SK-N-SH (cell line): Measurements from ENCODE around the gene SLC25A21. TPM values are rescaled to one million over a fixed set of nuclear protein-coding genes. Genes with fewer than 3 reads are reported as not detected.

Experiments used
- CTCF ChIA-PET: fragments of 300-600, 350-600 bp; formaldehyde crosslinking; extraction: SDS; loops from one replicate; lab custom pipeline; 2021; lab: Yijun Ruan, JAX
- POLR2A ChIA-PET: fragments of 350-600 bp; sonication (Branson Sonifier 250); formaldehyde crosslinking; extraction: SDS; loops from one replicate; lab custom pipeline; 2020; ENCODE audit warnings: antibody characterized with exemption, inconsistent platforms; lab: Yijun Ruan, JAX
- DNase-seq: peaks from one replicate; pipeline ENCODE4 v3.0.0; 2012
- H2AFZ ChIP-seq: fragments of 200-600 bp; sonication (generic); 2 replicates; pipeline ENCODE4 v1.8.1; 2016; ENCODE audit warnings: antibody characterized with exemption, mild to moderate bottlenecking, low read depth
- H3F3A ChIP-seq: fragments of 200-600 bp; sonication (generic); replicated peaks from 2 replicates; pipeline ENCODE3; 2016; ENCODE audit warnings: antibody characterized with exemption, mild to moderate bottlenecking; ENCODE audit not compliant: insufficient read depth
- H3K27ac ChIP-seq, 2 experiments: fragments of 200-500 bp in 1 of 2; fragments of 200-600 bp in 1 of 2; sonication (Bioruptor generic) in 1 of 2; sonication (generic), shearing (Covaris generic) in 1 of 2; 2 replicates each; pipeline versions ENCODE4 v1.5.1 to v1.6.1; 2014 to 2016; ENCODE audit warnings: low read depth in 2 of 2, inconsistent platforms in 1 of 2, low read length in 1 of 2, mild to moderate bottlenecking in 1 of 2, mixed read lengths in 1 of 2
- H3K27me3 ChIP-seq: fragments of 200-600 bp; sonication (generic), shearing (Covaris generic); 2 replicates; pipeline ENCODE4 v1.6.1; 2016; ENCODE audit warnings: mixed run types; ENCODE audit not compliant: insufficient read depth
- H3K36me3 ChIP-seq, 2 experiments: fragments of 200-500 bp in 1 of 2; fragments of 200-600 bp in 1 of 2; sonication (Bioruptor generic) in 1 of 2; sonication (generic) in 1 of 2; replicated peaks in 1 of 2; 2 replicates each; pipeline versions ENCODE3 to v1.5.1; 2014 to 2016; ENCODE audit warnings: low read length in 1 of 2, mild to moderate bottlenecking in 1 of 2; ENCODE audit not compliant: insufficient read depth in 2 of 2, control insufficient read depth in 1 of 2
- H3K4me1 ChIP-seq, 2 experiments: fragments of 200-500 bp in 1 of 2; fragments of 200-600 bp in 1 of 2; sonication (Bioruptor generic) in 1 of 2; sonication (generic), shearing (Covaris generic) in 1 of 2; 2 replicates each; pipeline versions ENCODE4 v1.5.1 to v1.6.1; 2014 to 2016; ENCODE audit warnings: low read depth in 1 of 2, low read length in 1 of 2, mixed run types in 1 of 2; ENCODE audit not compliant: insufficient read depth in 2 of 2, control insufficient read depth in 1 of 2
- H3K4me2 ChIP-seq: fragments of 200-600 bp; sonication (generic), shearing (Covaris generic); 2 replicates; pipeline ENCODE4 v1.6.1; 2017; ENCODE audit warnings: mixed run types
- H3K4me3 ChIP-seq, 2 experiments: fragments of 200-500 bp in 1 of 2; fragments of 200-600 bp in 1 of 2; sonication (Bioruptor generic) in 1 of 2; sonication (generic), shearing (Covaris generic) in 1 of 2; 2 replicates each; pipeline versions ENCODE4 v1.5.1 to v1.8.1; 2014 to 2016; ENCODE audit warnings: low read depth in 2 of 2, inconsistent platforms in 1 of 2, low read length in 1 of 2, mild to moderate bottlenecking in 1 of 2, mixed read lengths in 1 of 2, moderate library complexity in 1 of 2
- H3K79me2 ChIP-seq: fragments of 200-600 bp; sonication (generic); 2 replicates; pipeline ENCODE4 v1.8.1; 2017; ENCODE audit warnings: mild to moderate bottlenecking; ENCODE audit not compliant: insufficient read depth
- H3K9ac ChIP-seq: fragments of 200-600 bp; sonication (generic); 2 replicates; pipeline ENCODE4 v1.6.1; 2017; ENCODE audit warnings: mixed run types
- H3K9me2 ChIP-seq: fragments of 200-600 bp; sonication (generic); 2 replicates; pipeline ENCODE4 v1.6.1; 2017; ENCODE audit warnings: mixed run types
- H3K9me3 ChIP-seq: fragments of 200-600 bp; sonication (generic); 2 replicates; pipeline ENCODE4 v1.6.1; 2017; ENCODE audit warnings: mixed run types, mild to moderate bottlenecking, moderate library complexity
- H4K20me1 ChIP-seq: fragments of 200-600 bp; sonication (generic); 2 replicates; pipeline ENCODE4 v1.6.1; 2017; ENCODE audit warnings: mild to moderate bottlenecking, mixed run types; ENCODE audit not compliant: insufficient read depth
- EP300 ChIP-seq, 2 experiments: IDR thresholded peaks; 2 replicates each; pipeline versions ENCODE4 v1.4.0 to v1.6.1; 2012; ENCODE audit warnings: borderline replicate concordance in 1 of 2, low read depth in 1 of 2, low read length in 1 of 2
- EZH2phosphoT487 ChIP-seq: fragments of 200-600 bp; sonication (generic); IDR thresholded peaks from 2 replicates; pipeline ENCODE4 v1.6.1; 2017; ENCODE audit warnings: low read depth, mixed run types, mild to moderate bottlenecking, antibody characterized with exemption, moderate library complexity, borderline replicate concordance
- FOXJ3 ChIP-seq: sonication (generic); formaldehyde crosslinking; IDR thresholded peaks from 2 replicates; pipeline ENCODE4 v1.5.1; 2020; ENCODE audit warnings: mild to moderate bottlenecking, missing genetic modification reagents
- FOXM1 ChIP-seq: IDR thresholded peaks from 2 replicates; pipeline ENCODE4 v1.4.0; 2012; ENCODE audit warnings: low read depth, mild to moderate bottlenecking
- GABPA ChIP-seq: IDR thresholded peaks from 2 replicates; pipeline ENCODE4 v1.4.0; 2012; ENCODE audit warnings: low read depth, mild to moderate bottlenecking
- JUND ChIP-seq: IDR thresholded peaks from 2 replicates; pipeline ENCODE4 v1.4.0; 2012
- NFIC ChIP-seq: IDR thresholded peaks from 2 replicates; pipeline ENCODE4 v1.4.0; 2012; ENCODE audit warnings: borderline replicate concordance
- NRF1 ChIP-seq: IDR thresholded peaks from 2 replicates; pipeline ENCODE4 v1.6.1; 2012; ENCODE audit warnings: low read depth, mild to moderate bottlenecking, low read length
- POLR2AphosphoS5 ChIP-seq: IDR thresholded peaks from 2 replicates; pipeline ENCODE4 v1.6.1; 2012; ENCODE audit warnings: low read depth, low read length
- RAD21 ChIP-seq: IDR thresholded peaks from 2 replicates; pipeline ENCODE4 v1.6.1; 2012; ENCODE audit warnings: mild to moderate bottlenecking, low read length
- REST ChIP-seq: IDR thresholded peaks from 2 replicates; pipeline ENCODE4 v1.6.1; 2012; ENCODE audit warnings: mild to moderate bottlenecking, low read depth, low read length, moderate library complexity
- RXRA ChIP-seq: IDR thresholded peaks from 2 replicates; pipeline ENCODE4 v1.4.0; 2012; ENCODE audit warnings: low read depth, mild to moderate bottlenecking, borderline replicate concordance
- SMC3 ChIP-seq: IDR thresholded peaks from 2 replicates; pipeline ENCODE4 v1.6.1; 2012; ENCODE audit warnings: low read depth, low read length, improper control_type of control experiment
- TAF1 ChIP-seq: IDR thresholded peaks from 2 replicates; pipeline ENCODE4 v1.6.1; 2012; ENCODE audit warnings: low read depth, mild to moderate bottlenecking, low read length, moderate library complexity, borderline replicate concordance
- TCF12 ChIP-seq: IDR thresholded peaks from 2 replicates; pipeline ENCODE4 v1.4.0; 2012
- TEAD4 ChIP-seq: IDR thresholded peaks from 2 replicates; pipeline ENCODE4 v1.4.0; 2012; ENCODE audit warnings: mild to moderate bottlenecking, borderline replicate concordance; ENCODE audit not compliant: insufficient read depth
- USF2 ChIP-seq: fragments of 150-350 bp; IDR thresholded peaks from 2 replicates; pipeline ENCODE4 v1.6.1; 2017; ENCODE audit warnings: antibody characterized with exemption, low read length, low read depth, borderline replicate concordance
- YY1 ChIP-seq: IDR thresholded peaks from 2 replicates; pipeline ENCODE4 v1.4.0; 2012; ENCODE audit warnings: low read depth, mild to moderate bottlenecking
- ZBTB33 ChIP-seq: IDR thresholded peaks from 2 replicates; pipeline ENCODE4 v1.4.0; 2012; ENCODE audit warnings: low read depth, borderline replicate concordance
- WGBS: methylation state at CpG from one replicate; pipeline ENCODE4 v1.1.6; 2017; ENCODE audit warnings: low lambda C conversion rate; 5-methylcytosine and 5-hydroxymethylcytosine counted together
- polyA plus RNA-seq, 3 experiments: library from polyadenylated mRNA; depleted of rRNA; stranded (reverse); fragments of >200 nt; gene quantifications; 2 replicates each; pipeline ENCODE4 v1.2.3, GENCODE V29; 2012
- TF ChIP-seq, protein P1 (sequence below): IDR thresholded peaks from 2 replicates; pipeline ENCODE4; 2012

The SLC25A21 gene
- polyA plus RNA-seq, 1 of the 3 experiments (the other 2 are of a cell fraction), result not detected

DNA sequence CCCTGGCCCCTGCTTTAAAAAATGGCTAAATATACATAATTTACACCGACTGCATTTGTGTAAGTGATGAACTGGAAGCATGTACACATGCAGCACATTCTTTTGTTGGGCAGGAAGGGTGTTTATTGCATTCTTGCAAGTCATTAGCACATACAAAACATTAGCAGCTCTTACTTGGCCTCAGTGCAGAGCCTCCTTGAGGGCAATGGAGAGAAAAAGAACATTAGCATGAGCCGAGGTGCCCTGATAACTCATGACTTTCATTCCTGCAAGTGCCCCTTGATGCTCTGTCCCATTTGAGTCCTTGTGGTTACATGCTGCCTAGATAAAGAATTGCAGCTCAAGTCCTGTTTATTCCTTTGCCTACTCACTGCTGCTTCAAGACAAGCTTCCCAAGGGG lies 448.9 kb downstream of the SLC25A21 start:
- no peak for DNase-seq
- POLR2A ChIA-PET, result no interaction called here
- Histone ChIP-seq H3F3A (no peaks in the 10 kb centered on the region), H3K4me2 (no peak overlapping the region), H3K9me2 (no peaks in the 10 kb centered on the region), H3K9me3 (no peaks in the 10 kb centered on the region), H3K27me3 (no peaks in the 10 kb centered on the region), H4K20me1 (no peaks in the 10 kb centered on the region), H3K4me3 (no peak overlapping the region), H2AFZ (no peak overlapping the region), H3K27ac (no peak overlapping the region), H3K36me3 (no peaks in the 10 kb centered on the region), H3K79me2 (no peaks in the 10 kb centered on the region), H3K9ac (no peak overlapping the region), H3K4me1 (no peaks in the 10 kb centered on the region)
- CTCF ChIA-PET, result no interaction called here
- 4% methylated on average over 2 of the region's 2 CpGs for WGBS
- TF ChIP-seq JUND (no peak), FOXM1 (no peak), TCF12 (no peak), SMC3 (no peak), TEAD4 (no peak)

DNA sequence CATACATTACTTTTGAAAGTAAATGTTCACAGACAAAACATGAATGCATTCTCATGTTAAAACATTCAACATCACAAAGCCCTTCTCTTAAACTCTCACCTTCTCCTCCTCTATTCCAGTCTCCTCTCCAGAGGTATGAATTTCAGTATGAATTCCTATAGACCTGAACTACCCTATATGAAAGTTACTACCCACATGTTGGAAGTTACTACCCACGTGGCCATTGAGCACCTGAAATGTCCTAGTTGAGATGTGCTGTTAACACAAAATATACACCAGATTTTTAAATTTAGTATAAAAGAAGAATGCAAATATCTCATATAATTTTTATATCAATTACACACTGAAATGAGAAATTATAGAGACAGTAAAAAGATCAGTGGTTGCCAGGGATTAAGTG lies 450.5 kb downstream of the SLC25A21 start:
- Histone ChIP-seq H2AFZ (no peak overlapping the region), H3K9ac (no peak overlapping the region), H3K4me2 (no peak overlapping the region), H3K79me2 (no peaks in the 10 kb centered on the region), H3K4me3 (no peak overlapping the region), H3K4me1 (no peaks in the 10 kb centered on the region), H4K20me1 (no peaks in the 10 kb centered on the region), H3K9me3 (no peaks in the 10 kb centered on the region), H3K27ac (no peak overlapping the region), H3K9me2 (no peaks in the 10 kb centered on the region), H3K27me3 (no peaks in the 10 kb centered on the region), H3F3A (no peaks in the 10 kb centered on the region), H3K36me3 (no peaks in the 10 kb centered on the region)
- POLR2A ChIA-PET, result no interaction called here
- WGBS, result 0% methylated on average over 1 of the region's 1 CpG
- TF ChIP-seq RAD21 (no peak), FOXJ3 (no peak), TAF1 (no peak), GABPA (no peak), EZH2phosphoT487 (no peak), TEAD4 (no peak), YY1 (no peak), ZBTB33 (no peak), NRF1 (no peak), SMC3 (no peak), USF2 (no peak), NFIC (no peak), FOXM1 (no peak), EP300 (IDR thresholded peaks at IDR 0.05; ENCODE audit: borderline replicate concordance in 1 of 2, low read depth in 1 of 2, low read length in 1 of 2) (no peak), POLR2AphosphoS5 (no peak), RXRA (no peak), REST (no peak)
- TF ChIP-seq, protein P1, sequence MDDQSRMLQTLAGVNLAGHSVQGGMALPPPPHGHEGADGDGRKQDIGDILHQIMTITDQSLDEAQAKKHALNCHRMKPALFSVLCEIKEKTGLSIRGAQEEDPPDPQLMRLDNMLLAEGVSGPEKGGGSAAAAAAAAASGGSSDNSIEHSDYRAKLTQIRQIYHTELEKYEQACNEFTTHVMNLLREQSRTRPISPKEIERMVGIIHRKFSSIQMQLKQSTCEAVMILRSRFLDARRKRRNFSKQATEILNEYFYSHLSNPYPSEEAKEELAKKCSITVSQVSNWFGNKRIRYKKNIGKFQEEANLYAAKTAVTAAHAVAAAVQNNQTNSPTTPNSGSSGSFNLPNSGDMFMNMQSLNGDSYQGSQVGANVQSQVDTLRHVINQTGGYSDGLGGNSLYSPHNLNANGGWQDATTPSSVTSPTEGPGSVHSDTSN, result no peak
- CTCF ChIA-PET, result no interaction called here
- DNase-seq, result no peak
